D721Med (cell line): ENCODE data around the gene ZBTB7C.

Source experiments
- DNase-seq: peaks from one replicate; pipeline ENCODE4 v3.0.0; 2011; ENCODE audit warnings: low spot score; ENCODE audit not compliant: insufficient read length
- FAIRE-seq: peaks from 2 replicates; lab custom pipeline; 2011; peaks lifted over from hg19 to GRCh38; lab: Jason Lieb, UNC
- TF ChIP-seq, protein P1 (sequence below): IDR thresholded peaks from 2 replicates; pipeline ENCODE4 v1.5.1; 2012; ENCODE audit warnings: mild to moderate bottlenecking, control low read depth; ENCODE audit not compliant: insufficient read depth; ENCODE audit errors: missing control alignments

ZBTB7C gene

GRCh38 chr18:47993409-47993808, 415.8 kb downstream of the ZBTB7C start:
- no peak for FAIRE-seq
- TF ChIP-seq, protein P1, sequence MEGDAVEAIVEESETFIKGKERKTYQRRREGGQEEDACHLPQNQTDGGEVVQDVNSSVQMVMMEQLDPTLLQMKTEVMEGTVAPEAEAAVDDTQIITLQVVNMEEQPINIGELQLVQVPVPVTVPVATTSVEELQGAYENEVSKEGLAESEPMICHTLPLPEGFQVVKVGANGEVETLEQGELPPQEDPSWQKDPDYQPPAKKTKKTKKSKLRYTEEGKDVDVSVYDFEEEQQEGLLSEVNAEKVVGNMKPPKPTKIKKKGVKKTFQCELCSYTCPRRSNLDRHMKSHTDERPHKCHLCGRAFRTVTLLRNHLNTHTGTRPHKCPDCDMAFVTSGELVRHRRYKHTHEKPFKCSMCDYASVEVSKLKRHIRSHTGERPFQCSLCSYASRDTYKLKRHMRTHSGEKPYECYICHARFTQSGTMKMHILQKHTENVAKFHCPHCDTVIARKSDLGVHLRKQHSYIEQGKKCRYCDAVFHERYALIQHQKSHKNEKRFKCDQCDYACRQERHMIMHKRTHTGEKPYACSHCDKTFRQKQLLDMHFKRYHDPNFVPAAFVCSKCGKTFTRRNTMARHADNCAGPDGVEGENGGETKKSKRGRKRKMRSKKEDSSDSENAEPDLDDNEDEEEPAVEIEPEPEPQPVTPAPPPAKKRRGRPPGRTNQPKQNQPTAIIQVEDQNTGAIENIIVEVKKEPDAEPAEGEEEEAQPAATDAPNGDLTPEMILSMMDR: no peak
- no peak for DNase-seq

DNA sequence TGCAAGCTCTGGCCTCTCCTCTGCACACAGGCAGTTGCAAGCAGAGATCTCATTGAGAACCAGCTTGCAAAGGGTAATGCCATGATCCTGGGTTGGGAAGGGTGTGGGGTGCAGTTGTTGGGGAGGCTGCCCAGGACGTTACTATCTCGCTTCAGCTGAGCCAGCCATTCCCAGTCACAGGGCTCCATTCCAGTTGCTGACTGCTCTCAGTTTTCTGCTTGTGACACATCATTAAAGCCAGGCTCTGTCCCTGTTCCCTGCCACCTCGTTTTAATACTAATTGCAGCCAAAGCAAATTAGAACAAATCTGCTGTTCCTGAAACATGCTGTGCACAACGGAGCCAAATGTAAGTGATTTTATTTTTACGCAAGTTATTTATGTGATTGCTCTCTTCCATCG, 416.2 kb downstream of the ZBTB7C start:
- TF ChIP-seq, protein P1: no peak
- DNase-seq: no peak
- no peak for FAIRE-seq

- no peak for DNase-seq
- no peak for FAIRE-seq
- TF ChIP-seq, protein P1: no peak
Observed at GRCh38 chr18:47992266-47992665, 416.9 kb downstream of the ZBTB7C start.

DNA sequence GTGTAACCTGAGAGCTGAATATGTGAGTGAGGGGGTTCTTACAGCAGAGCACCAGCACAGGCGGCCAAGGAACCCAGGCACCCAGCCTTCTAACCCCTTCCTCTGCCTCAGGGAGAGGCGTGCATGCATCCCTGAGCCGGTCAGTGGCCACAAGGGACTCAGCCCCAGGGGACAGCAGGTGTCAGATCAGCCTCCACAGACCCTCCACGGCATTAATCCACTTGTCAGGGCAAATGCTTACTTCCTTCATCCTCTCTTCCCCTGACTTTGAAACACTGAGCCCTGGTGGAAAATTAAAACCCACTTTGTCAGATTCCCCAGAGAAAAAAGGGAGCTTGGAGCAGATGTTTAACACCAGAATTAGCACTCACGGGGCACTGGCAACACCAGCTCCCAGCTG, 418.2 kb downstream of the ZBTB7C start:
- FAIRE-seq (peak; percentile 94), DNase-seq (peak; percentile 68)
- TF ChIP-seq, protein P1: no peak

DNA sequence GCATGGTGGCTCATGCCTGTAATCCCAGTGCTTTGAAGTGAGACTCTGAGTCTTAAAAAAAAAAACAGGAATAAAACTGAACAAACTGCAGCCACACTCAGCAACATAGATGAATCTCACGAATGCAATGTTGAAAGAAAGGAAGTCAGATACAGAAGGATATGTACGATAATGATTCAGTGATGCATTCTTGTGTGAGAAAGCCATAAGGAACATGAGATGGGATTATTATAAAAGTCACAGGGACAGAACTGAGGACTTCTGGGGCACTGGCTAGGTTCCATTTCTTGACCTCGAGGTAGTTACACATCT, 421.8 kb downstream of the ZBTB7C start:
- TF ChIP-seq, protein P1: no peak
- no peak for DNase-seq
- FAIRE-seq: peak; percentile 25

- FAIRE-seq (no peak), DNase-seq (no peak)
- TF ChIP-seq, protein P1: no peak
Observed at GRCh38 chr18:47986620-47987387, 422.4 kb downstream of the ZBTB7C start.

DNA sequence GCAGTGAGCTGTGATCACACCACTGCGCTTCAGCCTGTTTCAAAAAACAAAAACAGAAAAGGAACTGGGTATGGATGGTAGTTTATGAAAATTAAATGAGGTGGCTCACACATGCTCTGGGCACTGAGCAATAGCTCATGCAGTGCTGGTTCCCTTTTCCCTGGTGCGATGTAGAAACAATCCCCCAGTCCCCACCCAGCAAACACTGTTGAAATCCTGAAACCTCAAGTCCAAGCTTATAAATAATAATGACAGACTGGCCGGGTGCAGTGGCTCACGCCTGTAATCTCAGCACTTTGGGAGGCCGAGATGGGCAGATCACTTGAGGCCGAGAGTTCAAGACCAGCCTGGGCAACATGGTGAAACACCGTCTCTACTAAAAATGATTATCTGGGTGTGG, 423.3 kb downstream of the ZBTB7C start:
- TF ChIP-seq, protein P1: no peak
- DNase-seq (no peak), FAIRE-seq (no peak)
